ENCODE data around the gene TDRD1. TPM values are rescaled to one million over a fixed set of nuclear protein-coding genes. Genes with fewer than 3 reads are reported as not detected.

Gene TDRD1
- total RNA-seq, 1 donor from 2014 or later, result not detected

- no peaks in the 10 kb centered on the region for H3K9me3 Mint-ChIP-seq (ENCODE audit: low read depth)
- H3K27ac Mint-ChIP-seq (ENCODE audit: unreplicated experiment), result no peak overlapping the region
- H3K36me3 Mint-ChIP-seq (ENCODE audit: low read depth), result no peaks in the 10 kb centered on the region
Observed at GRCh38 chr10:114183563-114183962, 4.4 kb downstream of the TDRD1 start.

GRCh38 chr10:114184276-114184675, 5.1 kb downstream of the TDRD1 start:
- Mint-ChIP-seq H3K27me3 (ENCODE audit: low read depth) (no peaks in the 10 kb centered on the region), H3K9me3 (ENCODE audit: low read depth) (no peaks in the 10 kb centered on the region), H3K4me3 (ENCODE audit: unreplicated experiment) (no peak overlapping the region), H3K36me3 (ENCODE audit: low read depth) (no peaks in the 10 kb centered on the region), H3K27ac (ENCODE audit: unreplicated experiment) (no peak overlapping the region), H3K4me1 (ENCODE audit: low read depth) (no peaks in the 10 kb centered on the region)
- no peak for DNase-seq (ENCODE audit: low spot score)
- no peak for TF ChIP-seq CTCF (IDR thresholded peaks at IDR 0.05)

More at GRCh38 chr10:114183563-114183962, 4.4 kb downstream of the TDRD1 start:
- Mint-ChIP-seq H3K4me3 (ENCODE audit: unreplicated experiment) (no peak overlapping the region), H3K27me3 (ENCODE audit: low read depth) (no peaks in the 10 kb centered on the region), H3K4me1 (ENCODE audit: low read depth) (no peaks in the 10 kb centered on the region)
- no peak for DNase-seq (ENCODE audit: low spot score)
- no peak for TF ChIP-seq CTCF (IDR thresholded peaks at IDR 0.05)

- peaks cover 6% of the 10 kb centered on the region for H3K27me3 Mint-ChIP-seq (ENCODE audit: low read depth)
- no peak for TF ChIP-seq CTCF (IDR thresholded peaks at IDR 0.05)
- H3K27ac Mint-ChIP-seq (ENCODE audit: unreplicated experiment), result no peak overlapping the region
- DNase-seq (ENCODE audit: low spot score), result no peak
- no peak overlapping the region for H3K4me3 Mint-ChIP-seq (ENCODE audit: unreplicated experiment)
- no peaks in the 10 kb centered on the region for H3K4me1 Mint-ChIP-seq (ENCODE audit: low read depth)
- H3K36me3 Mint-ChIP-seq (ENCODE audit: low read depth), result no peaks in the 10 kb centered on the region
- H3K9me3 Mint-ChIP-seq (ENCODE audit: low read depth), result no peaks in the 10 kb centered on the region
Observed at GRCh38 chr10:114188001-114188400, 8.8 kb downstream of the TDRD1 start.

GRCh38 chr10:114188900-114189299, 9.7 kb downstream of the TDRD1 start:
- H3K27me3 Mint-ChIP-seq (ENCODE audit: low read depth), result peaks cover 8% of the 10 kb centered on the region
- H3K4me1 Mint-ChIP-seq (ENCODE audit: low read depth), result no peaks in the 10 kb centered on the region
- TF ChIP-seq CTCF (IDR thresholded peaks at IDR 0.05), result no peak
- H3K36me3 Mint-ChIP-seq (ENCODE audit: low read depth), result no peaks in the 10 kb centered on the region
- H3K27ac Mint-ChIP-seq (ENCODE audit: unreplicated experiment), result no peak overlapping the region
- DNase-seq (ENCODE audit: low spot score), result no peak
- no peak overlapping the region for H3K4me3 Mint-ChIP-seq (ENCODE audit: unreplicated experiment)
- no peaks in the 10 kb centered on the region for H3K9me3 Mint-ChIP-seq (ENCODE audit: low read depth)

GRCh38 chr10:114189700-114190099, 10.5 kb downstream of the TDRD1 start:
- Mint-ChIP-seq H3K27me3 (ENCODE audit: low read depth) (peaks cover 11% of the 10 kb centered on the region), H3K9me3 (ENCODE audit: low read depth) (no peaks in the 10 kb centered on the region), H3K27ac (ENCODE audit: unreplicated experiment) (no peak overlapping the region), H3K36me3 (ENCODE audit: low read depth) (no peaks in the 10 kb centered on the region), H3K4me1 (ENCODE audit: low read depth) (no peaks in the 10 kb centered on the region), H3K4me3 (ENCODE audit: unreplicated experiment) (no peak overlapping the region)
- no peak for TF ChIP-seq CTCF (IDR thresholded peaks at IDR 0.05)
- DNase-seq (ENCODE audit: low spot score), result no peak
